SK-N-SH treated with all-trans-retinoic acid at 6 μM for 48 hours (cell line): ENCODE measurements around the gene CCDC32.

ENCODE experiments used
- ATAC-seq: fragments of 200-7000 bp; cut with Tn5 transposase; 3 replicates; pipeline ENCODE4 v1.9.1; 2020; ENCODE audit warnings: mild to moderate bottlenecking, moderate library complexity
- ARNTL ChIP-seq: fragments of 450-650 bp; formaldehyde crosslinking; IDR thresholded peaks from 2 replicates; pipeline ENCODE4 v1.5.0; 2020; ENCODE audit warnings: low read depth, mild to moderate bottlenecking, moderate library complexity, borderline replicate concordance
- BACH2 ChIP-seq: fragments of 250-450 bp; sonication (Bioruptor Pico); IDR thresholded peaks from 2 replicates; pipeline ENCODE4 v1.9.0; 2021; ENCODE audit warnings: mild to moderate bottlenecking, borderline replicate concordance
- CSDC2 ChIP-seq: fragments of 250-450 bp; sonication (Bioruptor Pico); IDR thresholded peaks from 2 replicates; pipeline ENCODE4 v1.5.0; 2020; ENCODE audit warnings: mild to moderate bottlenecking, moderate library complexity
- ESRRG ChIP-seq: fragments of 250-450 bp; sonication (Bioruptor Pico); IDR thresholded peaks from 2 replicates; pipeline ENCODE4 v1.6.1; 2021; ENCODE audit warnings: mild to moderate bottlenecking
- GLIS3 ChIP-seq: fragments of 250-450 bp; sonication (Bioruptor Pico); IDR thresholded peaks from 2 replicates; pipeline ENCODE4 v1.5.0; 2020; ENCODE audit warnings: mild to moderate bottlenecking, moderate library complexity
- ISL1 ChIP-seq: fragments of 250-450 bp; sonication (Bioruptor Pico); IDR thresholded peaks from 2 replicates; pipeline ENCODE4 v2.1.2; 2022; ENCODE audit warnings: mild to moderate bottlenecking, moderate library complexity
- OSR1 ChIP-seq: fragments of 250-450 bp; sonication (Bioruptor Pico); IDR thresholded peaks from 2 replicates; pipeline ENCODE4 v1.8.0; 2022; ENCODE audit warnings: moderate library complexity, mild to moderate bottlenecking, inconsistent platforms
- PPARA ChIP-seq: fragments of 250-450 bp; sonication (Bioruptor Pico); IDR thresholded peaks from 2 replicates; pipeline ENCODE4 v1.5.0; 2020; ENCODE audit warnings: mild to moderate bottlenecking, borderline replicate concordance
- RARB ChIP-seq: fragments of 250-450 bp; sonication (Bioruptor Pico); IDR thresholded peaks from 2 replicates; pipeline ENCODE4 v1.8.0; 2021; ENCODE audit warnings: mild to moderate bottlenecking, moderate library complexity
- SNAI2 ChIP-seq: fragments of 250-450 bp; sonication (Bioruptor Pico); IDR thresholded peaks from 2 replicates; pipeline ENCODE4 v1.5.0; 2020; ENCODE audit warnings: mild to moderate bottlenecking, moderate library complexity
- TCF4 ChIP-seq: fragments of 250-450 bp; sonication (Bioruptor Pico); IDR thresholded peaks from 2 replicates; pipeline ENCODE4 v1.8.0; 2021; ENCODE audit warnings: mild to moderate bottlenecking, moderate library complexity, borderline replicate concordance
- TOX ChIP-seq: fragments of 250-450 bp; sonication (Bioruptor Pico); IDR thresholded peaks from 2 replicates; pipeline ENCODE4 v1.8.0; 2021; ENCODE audit warnings: mild to moderate bottlenecking, moderate library complexity, borderline replicate concordance
- ZC3H10 ChIP-seq: fragments of 250-450 bp; sonication (Bioruptor Pico); IDR thresholded peaks from 2 replicates; pipeline ENCODE4 v1.5.1; 2021; ENCODE audit warnings: mild to moderate bottlenecking, moderate library complexity
- ZFP3 ChIP-seq: fragments of 250-450 bp; sonication (Bioruptor Pico); IDR thresholded peaks from 2 replicates; pipeline ENCODE4 v1.5.0; 2020; ENCODE audit warnings: mild to moderate bottlenecking, moderate library complexity
- ZFP30 ChIP-seq: fragments of 450-650 bp; formaldehyde crosslinking; IDR thresholded peaks from 2 replicates; pipeline ENCODE4 v1.5.0; 2022; ENCODE audit warnings: mild to moderate bottlenecking, moderate library complexity
- ZNF565 ChIP-seq: fragments of 450-650 bp; formaldehyde crosslinking; conservative IDR thresholded peaks from 2 replicates; pipeline ENCODE4 v1.5.0; 2020; ENCODE audit warnings: low read depth, mild to moderate bottlenecking, moderate library complexity
- ZNF70 ChIP-seq: fragments of 450-650 bp; formaldehyde crosslinking; IDR thresholded peaks from 2 replicates; pipeline ENCODE4 v1.5.0; 2020; ENCODE audit warnings: mild to moderate bottlenecking, moderate library complexity
- TF ChIP-seq, protein P1 (sequence below): fragments of 250-450 bp; sonication (Bioruptor Pico); IDR thresholded peaks from 2 replicates; pipeline ENCODE4 v1.5.0; 2020; ENCODE audit warnings: mild to moderate bottlenecking, moderate library complexity
- TF ChIP-seq, protein P2 (sequence below): fragments of 250-450 bp; sonication (Bioruptor Pico); IDR thresholded peaks from 2 replicates; pipeline ENCODE4 v1.5.1; 2020; ENCODE audit warnings: low read depth, mild to moderate bottlenecking, moderate library complexity
- TF ChIP-seq, protein P3 (sequence below): fragments of 250-450 bp; sonication (Bioruptor Pico); IDR thresholded peaks from 2 replicates; pipeline ENCODE4 v1.5.1; 2021; ENCODE audit warnings: mild to moderate bottlenecking, moderate library complexity
- TF ChIP-seq, protein P4 (sequence below): fragments of 250-450 bp; sonication (Bioruptor Pico); IDR thresholded peaks from 2 replicates; pipeline ENCODE4 v1.8.0; 2021; ENCODE audit warnings: low read depth, mild to moderate bottlenecking, moderate library complexity, borderline replicate concordance
- TF ChIP-seq, protein P5 (sequence below): fragments of 250-450 bp; sonication (Bioruptor Pico); IDR thresholded peaks from 2 replicates; pipeline ENCODE4 v1.8.0; 2020; ENCODE audit warnings: mild to moderate bottlenecking, moderate library complexity, borderline replicate concordance

Gene CCDC32

DNA sequence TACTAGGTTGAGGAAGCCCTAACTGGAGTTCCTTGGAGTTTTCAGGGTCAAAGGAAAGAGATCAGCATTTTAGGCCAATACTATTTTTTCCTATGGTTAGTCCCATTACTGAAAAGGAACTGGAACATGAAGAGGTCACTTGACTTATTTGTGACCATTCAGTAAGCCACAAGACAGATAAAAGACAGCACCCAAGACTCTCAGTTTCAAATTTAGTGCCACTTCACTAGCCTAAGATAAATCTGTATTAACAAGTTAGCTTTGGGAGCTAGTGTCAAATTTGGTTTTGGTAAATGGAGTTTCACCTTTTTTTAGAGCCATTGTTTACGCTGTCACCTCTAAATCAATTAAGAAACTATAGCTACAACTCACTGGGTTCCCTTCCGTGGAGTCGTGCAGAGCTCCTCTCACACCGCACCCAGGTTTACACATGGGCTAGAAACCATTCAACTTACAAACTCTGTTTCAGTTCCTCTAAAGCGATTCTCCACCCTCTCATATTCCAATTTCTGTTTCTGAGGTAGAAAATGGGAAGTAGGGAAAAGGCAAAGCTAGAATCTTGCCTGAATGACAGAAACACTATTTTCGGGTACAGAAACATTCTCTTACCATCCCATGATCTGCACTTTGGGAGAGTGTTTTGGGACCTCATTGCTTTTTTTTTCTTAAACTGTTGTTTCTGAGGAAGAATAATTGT, 14.4 kb downstream of the CCDC32 start:
- no peak for ATAC-seq
- no peak for TF ChIP-seq TOX (CRISPR knock-in tag)
- no peak for TF ChIP-seq TCF4
- TF ChIP-seq ISL1 (CRISPR knock-in tag): no peak
- TF ChIP-seq, protein P1, sequence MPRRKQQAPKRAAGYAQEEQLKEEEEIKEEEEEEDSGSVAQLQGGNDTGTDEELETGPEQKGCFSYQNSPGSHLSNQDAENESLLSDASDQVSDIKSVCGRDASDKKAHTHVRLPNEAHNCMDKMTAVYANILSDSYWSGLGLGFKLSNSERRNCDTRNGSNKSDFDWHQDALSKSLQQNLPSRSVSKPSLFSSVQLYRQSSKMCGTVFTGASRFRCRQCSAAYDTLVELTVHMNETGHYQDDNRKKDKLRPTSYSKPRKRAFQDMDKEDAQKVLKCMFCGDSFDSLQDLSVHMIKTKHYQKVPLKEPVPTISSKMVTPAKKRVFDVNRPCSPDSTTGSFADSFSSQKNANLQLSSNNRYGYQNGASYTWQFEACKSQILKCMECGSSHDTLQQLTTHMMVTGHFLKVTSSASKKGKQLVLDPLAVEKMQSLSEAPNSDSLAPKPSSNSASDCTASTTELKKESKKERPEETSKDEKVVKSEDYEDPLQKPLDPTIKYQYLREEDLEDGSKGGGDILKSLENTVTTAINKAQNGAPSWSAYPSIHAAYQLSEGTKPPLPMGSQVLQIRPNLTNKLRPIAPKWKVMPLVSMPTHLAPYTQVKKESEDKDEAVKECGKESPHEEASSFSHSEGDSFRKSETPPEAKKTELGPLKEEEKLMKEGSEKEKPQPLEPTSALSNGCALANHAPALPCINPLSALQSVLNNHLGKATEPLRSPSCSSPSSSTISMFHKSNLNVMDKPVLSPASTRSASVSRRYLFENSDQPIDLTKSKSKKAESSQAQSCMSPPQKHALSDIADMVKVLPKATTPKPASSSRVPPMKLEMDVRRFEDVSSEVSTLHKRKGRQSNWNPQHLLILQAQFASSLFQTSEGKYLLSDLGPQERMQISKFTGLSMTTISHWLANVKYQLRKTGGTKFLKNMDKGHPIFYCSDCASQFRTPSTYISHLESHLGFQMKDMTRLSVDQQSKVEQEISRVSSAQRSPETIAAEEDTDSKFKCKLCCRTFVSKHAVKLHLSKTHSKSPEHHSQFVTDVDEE (CRISPR knock-in tag): no peak
- TF ChIP-seq, protein P2, sequence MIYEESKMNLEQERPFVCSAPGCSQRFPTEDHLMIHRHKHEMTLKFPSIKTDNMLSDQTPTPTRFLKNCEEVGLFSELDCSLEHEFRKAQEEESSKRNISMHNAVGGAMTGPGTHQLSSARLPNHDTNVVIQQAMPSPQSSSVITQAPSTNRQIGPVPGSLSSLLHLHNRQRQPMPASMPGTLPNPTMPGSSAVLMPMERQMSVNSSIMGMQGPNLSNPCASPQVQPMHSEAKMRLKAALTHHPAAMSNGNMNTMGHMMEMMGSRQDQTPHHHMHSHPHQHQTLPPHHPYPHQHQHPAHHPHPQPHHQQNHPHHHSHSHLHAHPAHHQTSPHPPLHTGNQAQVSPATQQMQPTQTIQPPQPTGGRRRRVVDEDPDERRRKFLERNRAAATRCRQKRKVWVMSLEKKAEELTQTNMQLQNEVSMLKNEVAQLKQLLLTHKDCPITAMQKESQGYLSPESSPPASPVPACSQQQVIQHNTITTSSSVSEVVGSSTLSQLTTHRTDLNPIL: no peak
- TF ChIP-seq ZNF565 (CRISPR knock-in tag): no peak
- TF ChIP-seq GLIS3 (CRISPR knock-in tag): no peak
- TF ChIP-seq OSR1 (CRISPR knock-in tag): no peak
- no peak for TF ChIP-seq SNAI2 (CRISPR knock-in tag)
- TF ChIP-seq, protein P3, sequence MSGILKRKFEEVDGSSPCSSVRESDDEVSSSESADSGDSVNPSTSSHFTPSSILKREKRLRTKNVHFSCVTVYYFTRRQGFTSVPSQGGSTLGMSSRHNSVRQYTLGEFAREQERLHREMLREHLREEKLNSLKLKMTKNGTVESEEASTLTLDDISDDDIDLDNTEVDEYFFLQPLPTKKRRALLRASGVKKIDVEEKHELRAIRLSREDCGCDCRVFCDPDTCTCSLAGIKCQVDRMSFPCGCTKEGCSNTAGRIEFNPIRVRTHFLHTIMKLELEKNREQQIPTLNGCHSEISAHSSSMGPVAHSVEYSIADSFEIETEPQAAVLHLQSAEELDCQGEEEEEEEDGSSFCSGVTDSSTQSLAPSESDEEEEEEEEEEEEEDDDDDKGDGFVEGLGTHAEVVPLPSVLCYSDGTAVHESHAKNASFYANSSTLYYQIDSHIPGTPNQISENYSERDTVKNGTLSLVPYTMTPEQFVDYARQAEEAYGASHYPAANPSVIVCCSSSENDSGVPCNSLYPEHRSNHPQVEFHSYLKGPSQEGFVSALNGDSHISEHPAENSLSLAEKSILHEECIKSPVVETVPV (CRISPR knock-in tag): no peak
- TF ChIP-seq CSDC2: no peak
- no peak for TF ChIP-seq ARNTL
- TF ChIP-seq, protein P4, sequence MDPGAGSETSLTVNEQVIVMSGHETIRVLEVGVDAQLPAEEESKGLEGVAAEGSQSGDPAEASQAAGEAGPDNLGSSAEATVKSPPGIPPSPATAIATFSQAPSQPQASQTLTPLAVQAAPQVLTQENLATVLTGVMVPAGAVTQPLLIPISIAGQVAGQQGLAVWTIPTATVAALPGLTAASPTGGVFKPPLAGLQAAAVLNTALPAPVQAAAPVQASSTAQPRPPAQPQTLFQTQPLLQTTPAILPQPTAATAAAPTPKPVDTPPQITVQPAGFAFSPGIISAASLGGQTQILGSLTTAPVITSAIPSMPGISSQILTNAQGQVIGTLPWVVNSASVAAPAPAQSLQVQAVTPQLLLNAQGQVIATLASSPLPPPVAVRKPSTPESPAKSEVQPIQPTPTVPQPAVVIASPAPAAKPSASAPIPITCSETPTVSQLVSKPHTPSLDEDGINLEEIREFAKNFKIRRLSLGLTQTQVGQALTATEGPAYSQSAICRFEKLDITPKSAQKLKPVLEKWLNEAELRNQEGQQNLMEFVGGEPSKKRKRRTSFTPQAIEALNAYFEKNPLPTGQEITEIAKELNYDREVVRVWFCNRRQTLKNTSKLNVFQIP (CRISPR knock-in tag): no peak
- TF ChIP-seq PPARA (CRISPR knock-in tag): no peak
- TF ChIP-seq ZFP3 (CRISPR knock-in tag): no peak
- no peak for TF ChIP-seq ZFP30 (CRISPR knock-in tag)
- no peak for TF ChIP-seq RARB (CRISPR knock-in tag)
- no peak for TF ChIP-seq ESRRG (CRISPR knock-in tag)
- TF ChIP-seq BACH2 (CRISPR knock-in tag): no peak
- TF ChIP-seq, all 23 proteins: peak for 0

DNA sequence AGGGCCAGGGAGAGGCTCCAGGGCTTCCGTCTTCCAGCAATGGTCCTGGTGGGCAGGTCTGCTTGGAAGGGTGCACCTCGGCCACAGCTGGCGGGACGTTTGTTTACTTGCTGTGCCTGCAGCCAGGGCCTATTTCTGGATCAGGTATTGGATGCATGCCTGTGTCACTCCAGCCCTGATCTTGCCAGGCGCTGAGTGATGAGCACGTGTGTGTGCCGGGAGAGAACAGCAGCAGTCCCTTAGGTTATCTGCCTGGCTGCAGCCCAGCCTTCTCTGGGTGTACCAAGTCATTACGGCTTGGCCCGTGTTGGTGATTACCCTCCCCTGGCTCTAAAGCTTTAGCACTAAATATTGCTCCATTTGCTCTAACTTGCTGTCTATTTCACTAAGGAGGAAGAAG, 14.9 kb downstream of the CCDC32 start:
- no peak for ATAC-seq
- TF ChIP-seq CSDC2: no peak
- TF ChIP-seq SNAI2 (CRISPR knock-in tag): no peak
- TF ChIP-seq ARNTL: no peak
- no peak for TF ChIP-seq ZFP30 (CRISPR knock-in tag)
- TF ChIP-seq, protein P5, sequence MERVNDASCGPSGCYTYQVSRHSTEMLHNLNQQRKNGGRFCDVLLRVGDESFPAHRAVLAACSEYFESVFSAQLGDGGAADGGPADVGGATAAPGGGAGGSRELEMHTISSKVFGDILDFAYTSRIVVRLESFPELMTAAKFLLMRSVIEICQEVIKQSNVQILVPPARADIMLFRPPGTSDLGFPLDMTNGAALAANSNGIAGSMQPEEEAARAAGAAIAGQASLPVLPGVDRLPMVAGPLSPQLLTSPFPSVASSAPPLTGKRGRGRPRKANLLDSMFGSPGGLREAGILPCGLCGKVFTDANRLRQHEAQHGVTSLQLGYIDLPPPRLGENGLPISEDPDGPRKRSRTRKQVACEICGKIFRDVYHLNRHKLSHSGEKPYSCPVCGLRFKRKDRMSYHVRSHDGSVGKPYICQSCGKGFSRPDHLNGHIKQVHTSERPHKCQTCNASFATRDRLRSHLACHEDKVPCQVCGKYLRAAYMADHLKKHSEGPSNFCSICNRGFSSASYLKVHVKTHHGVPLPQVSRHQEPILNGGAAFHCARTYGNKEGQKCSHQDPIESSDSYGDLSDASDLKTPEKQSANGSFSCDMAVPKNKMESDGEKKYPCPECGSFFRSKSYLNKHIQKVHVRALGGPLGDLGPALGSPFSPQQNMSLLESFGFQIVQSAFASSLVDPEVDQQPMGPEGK: no peak
- TF ChIP-seq, protein P2: no peak
- no peak for TF ChIP-seq GLIS3 (CRISPR knock-in tag)
- no peak for TF ChIP-seq TCF4
- TF ChIP-seq ZNF70: no peak
- TF ChIP-seq BACH2 (CRISPR knock-in tag): no peak
- TF ChIP-seq ZNF565 (CRISPR knock-in tag): no peak
- no peak for TF ChIP-seq PPARA (CRISPR knock-in tag)
- TF ChIP-seq, protein P4 (CRISPR knock-in tag): no peak
- TF ChIP-seq OSR1 (CRISPR knock-in tag): no peak
- no peak for TF ChIP-seq ZC3H10 (CRISPR knock-in tag)
- TF ChIP-seq, protein P3 (CRISPR knock-in tag): no peak
